ENCODE results near the gene FOXN3. TPM values are rescaled to one million over a fixed set of nuclear protein-coding genes. Genes with fewer than 3 reads are reported as not detected.
A peak's percentile ranks its signal among the peaks of the same experiment; 100 is the strongest.

FOXN3 gene
- polyA plus RNA-seq, 1 donor from 2014 or later: 10.3 TPM

- H3K27me3 ChIP-seq (ENCODE audit: insufficient read depth, low read depth, low read length): no peaks in the 10 kb centered on the region
- no peaks in the 10 kb centered on the region for H3K36me3 ChIP-seq (ENCODE audit: insufficient read depth, low read length)
- TF ChIP-seq TAF1 (IDR thresholded peaks at IDR 0.05; ENCODE audit: low read depth) (no peak), EZH2 (IDR thresholded peaks at IDR 0.05; ENCODE audit: borderline replicate concordance, insufficient read depth, low read length, poor library complexity, severe bottlenecking) (no peak), SMC3 (conservative IDR thresholded peaks at IDR 0.05; ENCODE audit: poor library complexity) (no peak), EP300 (conservative IDR thresholded peaks at IDR 0.05; ENCODE audit: poor library complexity, severe bottlenecking) (no peak), POLR2AphosphoS5 (IDR thresholded peaks at IDR 0.05) (no peak), RAD21 (conservative IDR thresholded peaks at IDR 0.05) (no peak), MXI1 (conservative IDR thresholded peaks at IDR 0.05; ENCODE audit: poor library complexity, severe bottlenecking) (no peak)
- TF ChIP-seq, protein P1, sequence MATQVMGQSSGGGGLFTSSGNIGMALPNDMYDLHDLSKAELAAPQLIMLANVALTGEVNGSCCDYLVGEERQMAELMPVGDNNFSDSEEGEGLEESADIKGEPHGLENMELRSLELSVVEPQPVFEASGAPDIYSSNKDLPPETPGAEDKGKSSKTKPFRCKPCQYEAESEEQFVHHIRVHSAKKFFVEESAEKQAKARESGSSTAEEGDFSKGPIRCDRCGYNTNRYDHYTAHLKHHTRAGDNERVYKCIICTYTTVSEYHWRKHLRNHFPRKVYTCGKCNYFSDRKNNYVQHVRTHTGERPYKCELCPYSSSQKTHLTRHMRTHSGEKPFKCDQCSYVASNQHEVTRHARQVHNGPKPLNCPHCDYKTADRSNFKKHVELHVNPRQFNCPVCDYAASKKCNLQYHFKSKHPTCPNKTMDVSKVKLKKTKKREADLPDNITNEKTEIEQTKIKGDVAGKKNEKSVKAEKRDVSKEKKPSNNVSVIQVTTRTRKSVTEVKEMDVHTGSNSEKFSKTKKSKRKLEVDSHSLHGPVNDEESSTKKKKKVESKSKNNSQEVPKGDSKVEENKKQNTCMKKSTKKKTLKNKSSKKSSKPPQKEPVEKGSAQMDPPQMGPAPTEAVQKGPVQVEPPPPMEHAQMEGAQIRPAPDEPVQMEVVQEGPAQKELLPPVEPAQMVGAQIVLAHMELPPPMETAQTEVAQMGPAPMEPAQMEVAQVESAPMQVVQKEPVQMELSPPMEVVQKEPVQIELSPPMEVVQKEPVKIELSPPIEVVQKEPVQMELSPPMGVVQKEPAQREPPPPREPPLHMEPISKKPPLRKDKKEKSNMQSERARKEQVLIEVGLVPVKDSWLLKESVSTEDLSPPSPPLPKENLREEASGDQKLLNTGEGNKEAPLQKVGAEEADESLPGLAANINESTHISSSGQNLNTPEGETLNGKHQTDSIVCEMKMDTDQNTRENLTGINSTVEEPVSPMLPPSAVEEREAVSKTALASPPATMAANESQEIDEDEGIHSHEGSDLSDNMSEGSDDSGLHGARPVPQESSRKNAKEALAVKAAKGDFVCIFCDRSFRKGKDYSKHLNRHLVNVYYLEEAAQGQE (IDR thresholded peaks at IDR 0.05; ENCODE audit: borderline replicate concordance): no peak
- TF ChIP-seq, protein P2, sequence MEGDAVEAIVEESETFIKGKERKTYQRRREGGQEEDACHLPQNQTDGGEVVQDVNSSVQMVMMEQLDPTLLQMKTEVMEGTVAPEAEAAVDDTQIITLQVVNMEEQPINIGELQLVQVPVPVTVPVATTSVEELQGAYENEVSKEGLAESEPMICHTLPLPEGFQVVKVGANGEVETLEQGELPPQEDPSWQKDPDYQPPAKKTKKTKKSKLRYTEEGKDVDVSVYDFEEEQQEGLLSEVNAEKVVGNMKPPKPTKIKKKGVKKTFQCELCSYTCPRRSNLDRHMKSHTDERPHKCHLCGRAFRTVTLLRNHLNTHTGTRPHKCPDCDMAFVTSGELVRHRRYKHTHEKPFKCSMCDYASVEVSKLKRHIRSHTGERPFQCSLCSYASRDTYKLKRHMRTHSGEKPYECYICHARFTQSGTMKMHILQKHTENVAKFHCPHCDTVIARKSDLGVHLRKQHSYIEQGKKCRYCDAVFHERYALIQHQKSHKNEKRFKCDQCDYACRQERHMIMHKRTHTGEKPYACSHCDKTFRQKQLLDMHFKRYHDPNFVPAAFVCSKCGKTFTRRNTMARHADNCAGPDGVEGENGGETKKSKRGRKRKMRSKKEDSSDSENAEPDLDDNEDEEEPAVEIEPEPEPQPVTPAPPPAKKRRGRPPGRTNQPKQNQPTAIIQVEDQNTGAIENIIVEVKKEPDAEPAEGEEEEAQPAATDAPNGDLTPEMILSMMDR (IDR thresholded peaks at IDR 0.05; ENCODE audit: poor library complexity, severe bottlenecking): no peak
- H3K9me3 ChIP-seq (ENCODE audit: low read length): no peaks in the 10 kb centered on the region
- H2AFZ ChIP-seq (ENCODE audit: low read depth, low read length): no peak overlapping the region
- no peaks in the 10 kb centered on the region for H4K20me1 ChIP-seq (ENCODE audit: insufficient read depth)
- no peak overlapping the region for H3K4me2 ChIP-seq (ENCODE audit: low read length)
- H3K9ac ChIP-seq (ENCODE audit: low read length): no peak overlapping the region
- H3F3A ChIP-seq (ENCODE audit: insufficient read depth, low read length, poor library complexity, severe bottlenecking): no peaks in the 10 kb centered on the region
- H3K79me2 ChIP-seq (replicated peaks; ENCODE audit: insufficient read depth, low read length): peaks cover 5% of the 10 kb centered on the region
- H3K9me2 ChIP-seq (ENCODE audit: insufficient read depth, low read length): no peaks in the 10 kb centered on the region
- peak overlapping the region; percentile 53 for H3K27ac ChIP-seq (ENCODE audit: low read length)
- H3K4me3 ChIP-seq (ENCODE audit: low read length): no peak overlapping the region
These were observed 39.5 kb downstream of the FOXN3 start for GRCh38 chr14:89377544-89377943.

GRCh38 chr14:89374908-89375307, 42.1 kb downstream of the FOXN3 start:
- no peaks in the 10 kb centered on the region for H3K27me3 ChIP-seq (ENCODE audit: insufficient read depth, low read depth, low read length)
- no peaks in the 10 kb centered on the region for H3F3A ChIP-seq (ENCODE audit: insufficient read depth, low read length, poor library complexity, severe bottlenecking)
- no peaks in the 10 kb centered on the region for H4K20me1 ChIP-seq (ENCODE audit: insufficient read depth)
- no peak overlapping the region for H3K27ac ChIP-seq (ENCODE audit: low read length)
- H3K9ac ChIP-seq (ENCODE audit: low read length): no peak overlapping the region
- no peak for TF ChIP-seq EP300 (conservative IDR thresholded peaks at IDR 0.05; ENCODE audit: poor library complexity, severe bottlenecking)
- no peak for TF ChIP-seq EZH2 (IDR thresholded peaks at IDR 0.05; ENCODE audit: borderline replicate concordance, insufficient read depth, low read length, poor library complexity, severe bottlenecking)
- TF ChIP-seq POLR2AphosphoS5 (IDR thresholded peaks at IDR 0.05): no peak
- TF ChIP-seq, protein P2 (IDR thresholded peaks at IDR 0.05; ENCODE audit: poor library complexity, severe bottlenecking): no peak
- TF ChIP-seq RAD21 (conservative IDR thresholded peaks at IDR 0.05): no peak
- TF ChIP-seq, protein P1 (IDR thresholded peaks at IDR 0.05; ENCODE audit: borderline replicate concordance): no peak
- TF ChIP-seq TAF1 (IDR thresholded peaks at IDR 0.05; ENCODE audit: low read depth): no peak
- no peak for TF ChIP-seq MXI1 (conservative IDR thresholded peaks at IDR 0.05; ENCODE audit: poor library complexity, severe bottlenecking)
- TF ChIP-seq SMC3 (conservative IDR thresholded peaks at IDR 0.05; ENCODE audit: poor library complexity): no peak
- no peaks in the 10 kb centered on the region for H3K36me3 ChIP-seq (ENCODE audit: insufficient read depth, low read length)
- no peak overlapping the region for H3K4me2 ChIP-seq (ENCODE audit: low read length)
- peaks cover 4% of the 10 kb centered on the region for H3K79me2 ChIP-seq (replicated peaks; ENCODE audit: insufficient read depth, low read length)
- H3K4me3 ChIP-seq (ENCODE audit: low read length): no peak overlapping the region
- H3K9me3 ChIP-seq (ENCODE audit: low read length): no peaks in the 10 kb centered on the region
- H3K9me2 ChIP-seq (ENCODE audit: insufficient read depth, low read length): no peaks in the 10 kb centered on the region
- no peak overlapping the region for H2AFZ ChIP-seq (ENCODE audit: low read depth, low read length)

Measured in neural cell (in vitro differentiated cells).